H1 (cell line): ENCODE results near the gene GRAMD4. TPM values are rescaled to one million over a fixed set of nuclear protein-coding genes. Genes with fewer than 3 reads are reported as not detected.

Experiments
- CTCF ChIA-PET: fragments of 300-600 bp; sonication (Branson Sonifier 250); formaldehyde crosslinking; loops from one replicate; lab custom pipeline; 2021; ENCODE audit not compliant: partially characterized antibody; lab: Charles Lee
- POLR2A ChIA-PET: fragments of 300-600 bp; sonication (Branson Sonifier 250); formaldehyde crosslinking; loops from one replicate; lab custom pipeline; 2021; ENCODE audit warnings: inconsistent platforms; ENCODE audit not compliant: partially characterized antibody; lab: Charles Lee
- DNase-seq, 2 experiments: peaks; one replicate each; pipeline versions ENCODE4 v3.0.0 to v3.0.0-alpha.2; 2010 to 2022; ENCODE audit warnings: low spot score in 2 of 2, low read depth in 1 of 2, mixed read lengths in 1 of 2
- FAIRE-seq: peaks from 2 replicates; lab custom pipeline; 2011; peaks lifted over from hg19 to GRCh38; lab: Jason Lieb, UNC
- H2AFZ ChIP-seq: 2 replicates; pipeline ENCODE4 v1.8.1; 2012; ENCODE audit warnings: low read length, inconsistent platforms
- H2AK5ac ChIP-seq: 2 replicates; pipeline ENCODE4 v1.6.1; 2013; ENCODE audit warnings: low read depth, low read length
- H2BK120ac ChIP-seq: replicated peaks from 2 replicates; pipeline ENCODE3; 2013; ENCODE audit warnings: low read depth, low read length, inconsistent platforms
- H2BK12ac ChIP-seq: 2 replicates; pipeline ENCODE4 v1.6.1; 2013; ENCODE audit warnings: low read depth, low read length
- H2BK15ac ChIP-seq: 2 replicates; pipeline ENCODE4 v1.6.1; 2013; ENCODE audit warnings: low read length
- H2BK20ac ChIP-seq: 2 replicates; pipeline ENCODE4 v1.6.1; 2013; ENCODE audit warnings: low read length
- H2BK5ac ChIP-seq: 2 replicates; pipeline ENCODE4 v1.6.1; 2013; ENCODE audit warnings: low read depth, low read length
- H3K14ac ChIP-seq: 2 replicates; pipeline ENCODE4 v1.6.1; 2013; ENCODE audit warnings: inconsistent platforms; ENCODE audit not compliant: insufficient read length
- H3K18ac ChIP-seq: 2 replicates; pipeline ENCODE4 v1.6.1; 2013; ENCODE audit warnings: low read length; ENCODE audit errors: extremely low read depth
- H3K23ac ChIP-seq: 2 replicates; pipeline ENCODE4 v1.6.1; 2013; ENCODE audit warnings: inconsistent platforms; ENCODE audit not compliant: insufficient read length
- H3K23me2 ChIP-seq: 2 replicates; pipeline ENCODE4 v1.6.1; 2013; ENCODE audit warnings: low read depth, low read length
- H3K27ac ChIP-seq: 2 replicates; pipeline ENCODE4 v1.6.1; 2011; ENCODE audit warnings: low read depth, low read length, inconsistent platforms
- H3K27me3 ChIP-seq, 4 experiments: replicated peaks in 1 of 4; 1 replicate in 1 of 4; 2 replicates in 3 of 4; pipeline versions ENCODE4 v1.6.1 to v1.8.1; 2011 to 2013; ENCODE audit warnings: low read length in 3 of 4, mild to moderate bottlenecking in 3 of 4, inconsistent platforms in 2 of 4, mixed read lengths in 2 of 4, moderate library complexity in 1 of 4; ENCODE audit not compliant: control insufficient read depth in 3 of 4, insufficient read depth in 3 of 4; ENCODE audit errors: extremely low read depth in 1 of 4
- H3K36me3 ChIP-seq, 4 experiments: 2 replicates each; pipeline versions ENCODE4 v1.6.1 to v1.8.1; 2011 to 2013; ENCODE audit warnings: mild to moderate bottlenecking in 4 of 4, low read length in 3 of 4, moderate library complexity in 2 of 4, control low read depth in 1 of 4, inconsistent platforms in 1 of 4; ENCODE audit not compliant: insufficient read depth in 4 of 4, control insufficient read depth in 2 of 4
- H3K4ac ChIP-seq: replicated peaks from 2 replicates; pipeline ENCODE3; 2013; ENCODE audit warnings: low read length, low read depth, mixed read lengths, inconsistent platforms; ENCODE audit not compliant: insufficient read length
- H3K4me1 ChIP-seq, 4 experiments: replicated peaks in 1 of 4; 1 replicate in 1 of 4; 2 replicates in 3 of 4; pipeline versions ENCODE4 v1.6.1 to v1.8.1; 2011 to 2013; ENCODE audit warnings: low read length in 3 of 4, inconsistent platforms in 2 of 4, mixed read lengths in 1 of 4; ENCODE audit not compliant: insufficient read depth in 4 of 4, control insufficient read depth in 3 of 4
- H3K4me2 ChIP-seq, 2 experiments: 2 replicates each; pipeline versions ENCODE4 v1.6.1 to v1.8.1; 2011 to 2013; ENCODE audit warnings: low read depth in 2 of 2, low read length in 2 of 2, control low read depth in 1 of 2, inconsistent platforms in 1 of 2, mild to moderate bottlenecking in 1 of 2; ENCODE audit not compliant: insufficient read depth in 1 of 2
- H3K4me3 ChIP-seq, 4 experiments: fragments of 200-600, 300-600 bp in 1 of 4; sonication (generic), shearing (Covaris generic), sonication (Bioruptor Twin) in 1 of 4; 2 replicates each; pipeline versions ENCODE4 v1.5.1 to v1.8.1; 2011 to 2016; ENCODE audit warnings: low read length in 4 of 4, low read depth in 3 of 4, control low read depth in 2 of 4, inconsistent platforms in 2 of 4, mild to moderate bottlenecking in 2 of 4, mixed read lengths in 1 of 4, moderate library complexity in 1 of 4; ENCODE audit not compliant: insufficient read depth in 2 of 4; ENCODE audit errors: extremely low read depth in 1 of 4
- H3K56ac ChIP-seq: replicated peaks from 2 replicates; pipeline ENCODE3; 2013; ENCODE audit warnings: low read depth, mild to moderate bottlenecking, mixed read lengths, low read length, inconsistent platforms; ENCODE audit not compliant: insufficient read length
- H3K79me1 ChIP-seq: 2 replicates; pipeline ENCODE4 v1.6.1; 2013; ENCODE audit warnings: low read depth, low read length, control low read depth
- H3K79me2 ChIP-seq, 2 experiments: 2 replicates each; pipeline versions ENCODE4 v1.6.1 to v1.8.1; 2012 to 2013; ENCODE audit warnings: low read length in 2 of 2, mild to moderate bottlenecking in 2 of 2, inconsistent platforms in 1 of 2; ENCODE audit not compliant: insufficient read depth in 2 of 2, control insufficient read depth in 1 of 2
- H3K9ac ChIP-seq, 4 experiments: replicated peaks in 1 of 4; 1 replicate in 1 of 4; 2 replicates in 3 of 4; pipeline versions ENCODE4 v1.6.1 to v1.8.1; 2011 to 2013; ENCODE audit warnings: low read depth in 3 of 4, low read length in 3 of 4, control low read depth in 2 of 4, mild to moderate bottlenecking in 2 of 4, moderate library complexity in 2 of 4, inconsistent platforms in 1 of 4; ENCODE audit errors: extremely low read depth in 1 of 4
- H3K9me3 ChIP-seq, 2 experiments: 2 replicates each; pipeline versions ENCODE4 v1.6.1 to v1.8.1; 2012 to 2013; ENCODE audit warnings: mild to moderate bottlenecking in 2 of 2, moderate library complexity in 2 of 2, control low read depth in 1 of 2, inconsistent platforms in 1 of 2, low read depth in 1 of 2, low read length in 1 of 2, mixed read lengths in 1 of 2; ENCODE audit not compliant: insufficient read depth in 2 of 2
- H4K20me1 ChIP-seq, 2 experiments: replicated peaks in 1 of 2; 2 replicates each; pipeline versions ENCODE3 to v1.8.1; 2011 to 2013; ENCODE audit warnings: inconsistent platforms in 2 of 2, low read length in 2 of 2, mild to moderate bottlenecking in 1 of 2; ENCODE audit not compliant: insufficient read depth in 2 of 2, control insufficient read depth in 1 of 2
- H4K5ac ChIP-seq: 2 replicates; pipeline ENCODE4 v1.6.1; 2013; ENCODE audit warnings: low read length, low read depth, mixed read lengths, inconsistent platforms; ENCODE audit not compliant: insufficient read length
- H4K8ac ChIP-seq: 2 replicates; pipeline ENCODE4 v1.8.0; 2013; ENCODE audit warnings: mild to moderate bottlenecking, moderate library complexity, low read length, inconsistent platforms; ENCODE audit not compliant: insufficient read depth; ENCODE audit errors: extremely low read depth
- H4K91ac ChIP-seq: replicated peaks from 2 replicates; pipeline ENCODE3; 2013; ENCODE audit warnings: low read length, mixed read lengths, inconsistent platforms; ENCODE audit not compliant: insufficient read length
- CTCF ChIP-seq, 3 experiments: IDR thresholded peaks; 1 replicate in 2 of 3; 2 replicates in 1 of 3; pipeline versions ENCODE4 v1.5.1 to v1.6.1; 2011; ENCODE audit warnings: low read length in 3 of 3, mild to moderate bottlenecking in 3 of 3, inconsistent platforms in 2 of 3, low read depth in 1 of 3, moderate library complexity in 1 of 3; ENCODE audit not compliant: insufficient read depth in 1 of 3; ENCODE audit errors: control extremely low read depth in 1 of 3
- EZH2 ChIP-seq: fragments of 200-600 bp; sonication (generic); IDR thresholded peaks from 2 replicates; pipeline ENCODE4 v1.7.1; 2012; ENCODE audit warnings: low read depth, mild to moderate bottlenecking, moderate library complexity, low read length, inconsistent platforms; ENCODE audit not compliant: severe bottlenecking
- WGBS, 2 experiments: shearing (Covaris generic) in 1 of 2; methylation state at CpG; one replicate each; pipeline versions ENCODE4 v1.1.6 to v1.1.7; 2013 to 2015; ENCODE audit warnings: low lambda C conversion rate in 2 of 2, mixed read lengths in 2 of 2, inconsistent platforms in 1 of 2, low coverage in 1 of 2, missing lambda C conversion rate in 1 of 2; ENCODE audit not compliant: insufficient replicate concordance in 2 of 2, insufficient coverage in 1 of 2, insufficient read length in 1 of 2; ENCODE audit errors: extremely low coverage in 1 of 2, missing lambda C conversion rate in 1 of 2; 5-methylcytosine and 5-hydroxymethylcytosine counted together
- polyA plus RNA-seq, 7 experiments: library from polyadenylated mRNA; depleted of rRNA in 3 of 7; stranded (reverse) in 5 of 7; unstranded in 2 of 7; fragments of >200 nt in 5 of 7; fragments of 200-250 nt in 2 of 7; gene quantifications; 1 replicate in 5 of 7; 2 replicates in 1 of 7; 4 replicates in 1 of 7; pipeline versions ENCODE4 v1.2.1 to v1.2.3, GENCODE V29; 2011 to 2013; ENCODE audit warnings: missing spikeins in 2 of 7, mixed read lengths in 2 of 7
- total RNA-seq: library from RNA; stranded (reverse); fragmentation: NEBNext Ultra II Directional; extraction: Animal tissue kit (Norgen Biotek cat#: 25700); gene quantifications from 2 replicates; pipeline ENCODE4 v1.2.1, GENCODE V29; 2021

GRAMD4 gene
- total and polyA plus RNA-seq, 2 of the 8 experiments (the other 6 are each of a cell fraction or from before 2014, with no cell fraction given), result 7.9 to 25.6 TPM

- Histone ChIP-seq H2AFZ (no peak overlapping the region), H3K79me2 (no peaks in the 10 kb centered on the region), H3K4me3 (no peak overlapping the region), H3K36me3 (no peaks in the 10 kb centered on the region), H3K27ac (no peak overlapping the region), H3K4me2 (no peak overlapping the region), H2BK120ac (no peak overlapping the region), H3K4ac (no peak overlapping the region), H4K20me1 (peaks cover 0 to 4% of the 10 kb centered on the region in 2 experiments), H2AK5ac (no peak overlapping the region), H3K4me1 (no peaks in the 10 kb centered on the region; a peak in 1 of 7 replicates), H4K8ac (no peak overlapping the region), H3K23me2 (no peaks in the 10 kb centered on the region), H3K79me1 (no peaks in the 10 kb centered on the region), H4K5ac (no peak overlapping the region), H2BK20ac (no peak overlapping the region), H3K9me3 (no peaks in the 10 kb centered on the region), H2BK15ac (no peak overlapping the region), H3K18ac (no peak overlapping the region), H2BK12ac (no peak overlapping the region)
- 91% methylated on average over 15 of the region's 17 CpGs; no CpG with 5 or more reads in 1 of the 2 experiments for WGBS, 2 experiments
- DNase-seq, result no peak
- POLR2A ChIA-PET, result interaction anchor here (1.6 kb wide), 1 partner anchor 15 kb away, joined by 4 read pairs; no protein-coding TSS in a partner anchor
- CTCF ChIA-PET, result interaction anchor here (0.9 to 1.4 kb wide), 2 partner anchors 15 to 58 kb away, joined by 3 to 5 read pairs; no protein-coding TSS in a partner anchor
- peak; percentile 5 to 30 (median 25); a peak in 2 of 4 replicates for TF ChIP-seq CTCF (IDR thresholded peaks at IDR 0.05; ENCODE audit: control extremely low read depth in 1 of 3, insufficient read depth in 1 of 3, low read depth in 1 of 3, low read length in 3 of 3)
- TF ChIP-seq EZH2, result no peak
- TF ChIP-seq, all 59 proteins: peak for 1
- Histone ChIP-seq H3K56ac (no peak overlapping the region), H3K14ac (no peak overlapping the region), H3K23ac (no peak overlapping the region), H3K27me3 (no peaks in the 10 kb centered on the region), H3K9ac (no peak overlapping the region), H4K91ac (no peak overlapping the region), H2BK5ac (no peak overlapping the region)
- no peak for FAIRE-seq
Observed at GRCh38 chr22:46666577-46667244, 46.5 kb downstream of the GRAMD4 start.
